Body of pancreas (tissue), 4 donors: ENCODE measurements around the gene RALGAPA1. TPM values are rescaled to one million over a fixed set of nuclear protein-coding genes. Genes with fewer than 3 reads are reported as not detected.

Experiments used
- ATAC-seq: fragments of 150-250 bp; one replicate; pipeline ENCODE4 v1.9.1; 2016
- DNase-seq, 4 donors: peaks; one replicate each; pipeline ENCODE4 v3.0.0-alpha.2; 2019
- H3K27ac ChIP-seq, 4 donors: fragments of 200-600 bp; sonication (generic); 1 replicate in 3 of 4; 2 replicates in 1 of 4; pipeline versions ENCODE4 v1.5.1 to v1.6.1; 2016 to 2019; ENCODE audit warnings: mild to moderate bottlenecking in 1 of 4, mixed read lengths in 1 of 4, moderate library complexity in 1 of 4
- H3K27me3 ChIP-seq, 2 donors: fragments of 200-600 bp; sonication (generic); one replicate each; pipeline ENCODE4 v1.6.0; 2016; ENCODE audit warnings: mild to moderate bottlenecking in 1 of 2
- H3K36me3 ChIP-seq, 2 donors: fragments of 200-600 bp; sonication (generic); replicated peaks in 1 of 2; 2 replicates each; pipeline ENCODE4 v1.5.1; 2016; ENCODE audit warnings: low read depth in 2 of 2; ENCODE audit not compliant: insufficient read depth in 1 of 2
- H3K4me1 ChIP-seq: fragments of 200-600 bp; sonication (generic); one replicate; pipeline ENCODE4 v1.6.0; 2016
- H3K4me3 ChIP-seq, 2 donors: fragments of 200-600 bp; sonication (generic); 1 replicate in 1 of 2; 2 replicates in 1 of 2; pipeline ENCODE4 v1.5.1; 2016 to 2019
- H3K9me3 ChIP-seq, 3 donors: fragments of 200-600 bp; sonication (generic); 1 replicate in 2 of 3; 2 replicates in 1 of 3; pipeline ENCODE4 v1.5.1; 2016
- POLR2A ChIP-seq, 3 donors: fragments of 450-650 bp; IDR thresholded peaks; one replicate each; pipeline ENCODE4 v1.6.1; 2016; ENCODE audit warnings: antibody characterized with exemption in 3 of 3, mild to moderate bottlenecking in 2 of 3
- WGBS, 2 donors: methylation state at CpG; one replicate each; pipeline ENCODE4 v1.1.5; 2017; 5-methylcytosine and 5-hydroxymethylcytosine counted together
- intact Hi-C: fragments of 100-400 bp; cut with DNase I; formaldehyde crosslinking; loops from one replicate; pipeline ENCODE4 v1.15.1; 2023
- total RNA-seq, 2 donors: library from RNA; depleted of rRNA; stranded (reverse); fragments of >200 nt; gene quantifications; one replicate each; pipeline ENCODE4 v1.1.0, GENCODE V29; 2016
- TF ChIP-seq, protein P1 (sequence below), 7 experiments: fragments of 450-650 bp in 4 of 7; fragments of 200-600 bp in 3 of 7; sonication (generic) in 3 of 7; IDR thresholded peaks; one replicate each; pipeline ENCODE4 v1.5.1; 2016 to 2019; ENCODE audit warnings: antibody characterized with exemption in 7 of 7

The RALGAPA1 gene
- total RNA-seq, 2 donors from 2014 or later = 34.9 to 48.8 TPM

DNA sequence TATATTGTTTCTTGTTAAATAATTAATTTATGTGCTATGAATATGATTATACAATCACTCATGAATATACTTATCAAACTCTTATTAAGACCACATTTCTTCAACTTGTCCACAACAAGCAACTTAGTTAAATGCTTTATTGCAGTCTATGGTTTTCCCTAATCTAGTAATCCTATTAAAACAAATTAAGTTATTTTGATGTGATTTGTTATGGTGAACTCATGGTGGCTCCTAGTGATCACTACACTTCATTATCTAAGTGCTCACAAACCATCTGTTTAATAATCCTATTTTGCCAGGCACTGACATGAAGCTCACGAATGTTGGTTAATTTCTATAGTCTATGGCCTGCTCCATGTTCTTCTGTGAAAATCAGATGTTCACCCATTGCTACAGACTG, 232.2 kb downstream of the RALGAPA1 start:
- ATAC-seq (no peak), DNase-seq (no peak)
- Histone ChIP-seq H3K36me3 (no peaks in the 10 kb centered on the region), H3K4me3 (no peak overlapping the region), H3K27ac (no peak overlapping the region), H3K27me3 (no peaks in the 10 kb centered on the region), H3K4me1 (no peaks in the 10 kb centered on the region), H3K9me3 (no peaks in the 10 kb centered on the region)
- intact Hi-C loops = no loop called here
- TF ChIP-seq, protein P1, sequence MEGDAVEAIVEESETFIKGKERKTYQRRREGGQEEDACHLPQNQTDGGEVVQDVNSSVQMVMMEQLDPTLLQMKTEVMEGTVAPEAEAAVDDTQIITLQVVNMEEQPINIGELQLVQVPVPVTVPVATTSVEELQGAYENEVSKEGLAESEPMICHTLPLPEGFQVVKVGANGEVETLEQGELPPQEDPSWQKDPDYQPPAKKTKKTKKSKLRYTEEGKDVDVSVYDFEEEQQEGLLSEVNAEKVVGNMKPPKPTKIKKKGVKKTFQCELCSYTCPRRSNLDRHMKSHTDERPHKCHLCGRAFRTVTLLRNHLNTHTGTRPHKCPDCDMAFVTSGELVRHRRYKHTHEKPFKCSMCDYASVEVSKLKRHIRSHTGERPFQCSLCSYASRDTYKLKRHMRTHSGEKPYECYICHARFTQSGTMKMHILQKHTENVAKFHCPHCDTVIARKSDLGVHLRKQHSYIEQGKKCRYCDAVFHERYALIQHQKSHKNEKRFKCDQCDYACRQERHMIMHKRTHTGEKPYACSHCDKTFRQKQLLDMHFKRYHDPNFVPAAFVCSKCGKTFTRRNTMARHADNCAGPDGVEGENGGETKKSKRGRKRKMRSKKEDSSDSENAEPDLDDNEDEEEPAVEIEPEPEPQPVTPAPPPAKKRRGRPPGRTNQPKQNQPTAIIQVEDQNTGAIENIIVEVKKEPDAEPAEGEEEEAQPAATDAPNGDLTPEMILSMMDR (IDR thresholded peaks at IDR 0.05) = no peak
- WGBS, 2 donors = 82 to 95% methylated on average over 1 of the region's 1 CpG

- Histone ChIP-seq H3K9me3 (no peaks in the 10 kb centered on the region), H3K36me3 (no peaks in the 10 kb centered on the region), H3K27me3 (no peaks in the 10 kb centered on the region), H3K4me1 (no peaks in the 10 kb centered on the region), H3K4me3 (no peak overlapping the region), H3K27ac (no peak overlapping the region)
- intact Hi-C loops = no loop called here
- DNase-seq (no peak), ATAC-seq (no peak)
- TF ChIP-seq, protein P1 (IDR thresholded peaks at IDR 0.05) = no peak
- no peak for TF ChIP-seq POLR2A (IDR thresholded peaks at IDR 0.05)
Measured at GRCh38 chr14:35576260-35576659, 232.8 kb downstream of the RALGAPA1 start.

DNA sequence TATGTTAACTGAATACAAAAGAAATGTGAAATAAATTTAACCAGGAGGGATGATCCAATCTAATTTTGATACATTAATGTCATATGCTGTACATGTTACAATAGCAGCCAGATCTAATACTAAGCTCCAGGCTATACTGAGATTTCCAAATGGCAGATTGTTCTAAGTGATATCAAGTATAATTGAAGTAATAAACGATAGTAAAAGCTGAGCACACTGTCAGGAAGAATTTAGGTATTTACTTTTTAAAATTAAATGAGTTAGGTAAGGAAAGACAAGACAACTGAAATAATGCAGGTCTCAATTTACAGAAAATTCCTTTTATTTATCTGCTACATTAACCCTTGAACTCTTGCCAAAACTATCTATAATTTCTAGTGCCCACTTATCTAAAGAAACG, 235.2 kb downstream of the RALGAPA1 start:
- Histone ChIP-seq H3K27me3 (no peaks in the 10 kb centered on the region), H3K4me1 (no peaks in the 10 kb centered on the region), H3K36me3 (no peaks in the 10 kb centered on the region), H3K9me3 (no peaks in the 10 kb centered on the region), H3K27ac (no peak overlapping the region), H3K4me3 (no peak overlapping the region)
- no peak for TF ChIP-seq POLR2A (IDR thresholded peaks at IDR 0.05)
- TF ChIP-seq, protein P1 (IDR thresholded peaks at IDR 0.05) = no peak
- intact Hi-C loops = no loop called here
- ATAC-seq (no peak), DNase-seq (no peak)
- 62 to 72% methylated on average over 2 of the region's 2 CpGs for WGBS, 2 donors

DNA sequence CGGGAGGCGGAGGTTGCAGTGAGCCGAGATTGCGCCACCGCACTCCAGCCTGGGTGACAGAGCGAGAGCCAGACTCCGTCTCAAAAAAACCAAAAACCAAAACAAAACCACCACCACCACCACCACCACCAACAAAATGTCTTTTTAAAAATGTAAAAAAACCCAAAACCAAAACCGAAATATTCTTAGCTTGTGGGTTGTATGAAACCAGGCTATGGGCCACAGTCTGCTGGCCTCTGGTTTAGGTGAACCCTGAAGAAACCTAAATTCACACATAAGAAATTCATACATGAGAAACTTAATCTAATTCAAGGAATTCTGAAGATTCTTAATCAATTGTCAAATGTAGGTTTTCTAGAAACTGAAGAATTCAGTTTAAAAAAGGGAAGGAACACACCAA, 237.5 kb downstream of the RALGAPA1 start:
- H3K36me3 ChIP-seq = no peaks in the 10 kb centered on the region
- TF ChIP-seq, protein P1 (IDR thresholded peaks at IDR 0.05) = no peak
- no peak for TF ChIP-seq POLR2A (IDR thresholded peaks at IDR 0.05)
- no peaks in the 10 kb centered on the region for H3K27me3 ChIP-seq
- H3K9me3 ChIP-seq = no peaks in the 10 kb centered on the region
- ATAC-seq (no peak), DNase-seq (no peak)
- no peak overlapping the region for H3K27ac ChIP-seq
- H3K4me3 ChIP-seq = no peak overlapping the region
- H3K4me1 ChIP-seq = no peaks in the 10 kb centered on the region
- intact Hi-C loops = no loop called here
- WGBS, 2 donors = 92 to 95% methylated on average over 8 of the region's 8 CpGs

DNA sequence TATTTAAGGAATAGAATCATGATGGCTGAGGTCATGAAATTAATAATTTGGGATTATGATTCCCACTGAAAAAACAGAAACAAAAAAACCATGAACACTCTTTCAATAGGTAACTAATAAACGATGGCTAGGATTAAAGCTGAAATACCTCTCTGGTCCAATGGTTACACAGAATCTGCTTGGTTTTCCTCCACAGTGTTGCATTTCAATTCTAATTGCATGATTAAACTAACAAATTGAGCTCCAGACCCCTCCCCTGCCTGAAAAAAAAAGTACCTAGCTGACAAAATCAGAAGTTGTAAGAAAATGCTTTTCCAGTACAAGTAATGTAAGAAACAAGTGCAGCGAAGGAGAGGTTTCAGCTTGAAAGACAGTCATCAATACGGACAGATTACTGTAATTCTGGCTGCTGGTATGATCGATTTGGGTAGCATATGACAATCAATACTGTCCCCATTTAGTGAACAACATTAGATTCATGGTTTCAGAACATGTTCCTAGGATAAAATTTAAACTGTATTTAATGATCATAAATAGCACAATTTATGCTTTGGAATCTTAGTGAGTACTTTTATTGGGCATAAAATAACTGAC, 243.1 kb downstream of the RALGAPA1 start:
- Histone ChIP-seq H3K4me1 (no peaks in the 10 kb centered on the region), H3K36me3 (no peaks in the 10 kb centered on the region), H3K9me3 (no peaks in the 10 kb centered on the region), H3K27ac (no peak overlapping the region), H3K27me3 (no peaks in the 10 kb centered on the region), H3K4me3 (no peak overlapping the region)
- intact Hi-C loops = no loop called here
- no peak for TF ChIP-seq POLR2A (IDR thresholded peaks at IDR 0.05)
- 93 to 94% methylated on average over 4 of the region's 4 CpGs for WGBS, 2 donors
- no peak for DNase-seq
- no peak for ATAC-seq
